HEK293T (cell line): ENCODE data around the gene RARG.

Experiments used
- FOXK2 ChIP-seq: fragments of 450-650 bp; IDR thresholded peaks from 2 replicates; pipeline ENCODE4 v1.6.1; 2016; ENCODE audit warnings: mild to moderate bottlenecking
- HDGF ChIP-seq: fragments of 450-650 bp; IDR thresholded peaks from 2 replicates; pipeline ENCODE4 v1.6.1; 2017; ENCODE audit warnings: antibody characterized with exemption, borderline replicate concordance
- SP1 ChIP-seq: fragments of 450-650 bp; IDR thresholded peaks from 2 replicates; pipeline ENCODE4 v1.6.1; 2017

DNA sequence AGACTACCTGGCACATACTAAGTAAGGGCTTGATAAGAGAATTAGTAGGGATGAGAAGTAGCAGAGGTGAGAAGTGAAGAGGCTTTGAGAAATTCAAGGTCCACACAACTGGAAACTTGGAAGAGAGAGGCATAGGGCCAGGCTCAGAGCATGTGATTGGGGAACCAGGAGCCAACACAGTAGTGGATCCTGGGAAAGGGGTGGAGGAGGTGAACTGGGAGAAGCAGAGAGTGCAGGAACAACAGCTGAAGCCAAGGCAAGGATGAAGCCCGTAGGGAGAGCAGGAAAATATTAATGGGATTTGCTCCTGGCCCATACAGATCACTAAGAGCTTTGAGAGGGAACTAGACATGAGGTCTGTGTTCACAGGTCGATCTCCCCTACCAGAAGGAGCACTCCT is 23.6 kb downstream of the RARG start:
- TF ChIP-seq SP1 (no peak), HDGF (no peak), FOXK2 (no peak)
